Right lobe of liver (tissue), 6 donors: Measurements from ENCODE around the gene CDK1. TPM values are rescaled to one million over a fixed set of nuclear protein-coding genes. Genes with fewer than 3 reads are reported as not detected.
"Not testable (repeated sequence)": the region's sequence is repeated elsewhere in the genome, so short reads cannot be mapped to it uniquely, and the experiment has no call there.

Source experiments
- ATAC-seq, 4 donors: fragments of 200-7000 bp; cut with Tn5 transposase; one replicate each; pipeline ENCODE4 v1.9.1; 2020; ENCODE audit warnings: mild to moderate bottlenecking in 4 of 4, moderate library complexity in 4 of 4
- DNase-seq, 3 donors: peaks; one replicate each; pipeline ENCODE4 v3.0.0-alpha.2; 2020
- H3K27ac ChIP-seq, 3 donors: fragments of 200-600 bp; one replicate each; pipeline ENCODE4 v1.8.0; 2022
- H3K27me3 ChIP-seq, 2 donors: fragments of 200-600 bp; one replicate each; pipeline ENCODE4 v1.8.0; 2022
- H3K36me3 ChIP-seq, 4 donors: fragments of 200-600 bp; sonication (generic) in 1 of 4; one replicate each; pipeline versions ENCODE4 v1.5.1 to v1.8.0; 2017 to 2022; ENCODE audit warnings: control low read depth in 1 of 4
- H3K4me1 ChIP-seq, 4 donors: fragments of 200-600 bp; sonication (generic) in 1 of 4; one replicate each; pipeline versions ENCODE4 v1.5.1 to v1.8.0; 2017 to 2022; ENCODE audit warnings: control low read depth in 1 of 4
- H3K4me3 ChIP-seq, 3 donors: fragments of 200-600 bp; one replicate each; pipeline ENCODE4 v1.8.0; 2022
- H3K9me3 ChIP-seq, 4 donors: fragments of 200-600 bp; sonication (generic) in 1 of 4; one replicate each; pipeline versions ENCODE4 v1.5.1 to v1.8.0; 2017 to 2022; ENCODE audit warnings: control low read depth in 1 of 4
- CTCF ChIP-seq, 4 donors: fragments of 200-600 bp in 3 of 4; fragments of 450-650 bp in 1 of 4; IDR thresholded peaks; one replicate each; pipeline versions ENCODE4 v1.5.1 to v1.8.0; 2016 to 2022; ENCODE audit warnings: antibody characterized with exemption in 4 of 4, mild to moderate bottlenecking in 2 of 4
- POLR2A ChIP-seq: fragments of 450-650 bp; IDR thresholded peaks from one replicate; pipeline ENCODE4 v1.6.1; 2017; ENCODE audit warnings: antibody characterized with exemption, mild to moderate bottlenecking
- WGBS: methylation state at CpG from one replicate; pipeline ENCODE4 v1.1.6; 2018; ENCODE audit warnings: low coverage, low lambda C conversion rate; ENCODE audit not compliant: insufficient coverage; ENCODE audit errors: missing lambda C conversion rate; 5-methylcytosine and 5-hydroxymethylcytosine counted together
- intact Hi-C, 2 donors: fragments of 100-400 bp; cut with DNase I; formaldehyde crosslinking; loops; one replicate each; pipeline versions ENCODE4 v1.11.2 to v1.14.1; 2022
- total RNA-seq, 6 experiments: library from RNA; depleted of rRNA in 2 of 6; stranded (reverse); fragments of >200 nt in 2 of 6; fragmentation: NEBNext Ultra II Directional in 3 of 6; extraction: Animal tissue kit (Norgen Biotek cat#: 25700) in 3 of 6; gene quantifications; one replicate each; pipeline versions ENCODE4 v1.1.0 to v1.2.4, GENCODE V29; 2016 to 2023
- donor health status: DM: no; HTN: yes; CAD: no.
- donor health status: DM: no; HTN: no; CAD: no.
- donor health status: DM: no; HTN: no; CAD: no.
- donor health status: DM: no; HTN: yes; CAD: no.
- donor health status: DM: no; HTN: yes; CAD: no.

Gene CDK1
- total RNA-seq, 6 experiments from 2014 or later = 1.2 to 3.6 (median 3.0) TPM; not detected in 1

DNA sequence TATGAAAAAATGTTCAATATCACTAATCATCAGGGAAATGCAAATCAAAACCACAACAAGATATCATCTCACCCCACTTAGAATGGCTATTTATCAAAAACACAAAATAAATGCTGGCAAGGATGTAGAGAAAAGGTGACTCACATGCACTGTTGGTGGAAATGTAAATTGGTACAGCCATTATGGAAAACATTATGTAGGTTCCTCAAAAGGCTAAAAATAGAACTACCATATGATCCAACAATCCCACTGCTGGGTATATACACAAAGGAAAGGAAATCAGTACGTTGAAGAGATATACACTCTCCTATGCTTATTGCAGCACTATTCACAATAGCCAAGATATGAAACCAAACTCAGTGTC lies 50.2 kb downstream of the CDK1 start:
- H3K4me3 ChIP-seq = no peak overlapping the region
- no peaks in the 10 kb centered on the region for H3K4me1 ChIP-seq
- TF ChIP-seq POLR2A (no peak), CTCF (IDR thresholded peaks at IDR 0.05) (no peak)
- no peak for DNase-seq
- ATAC-seq = peak in 3 of 4 donors; percentile 33 to 63 (median 39)
- intact Hi-C loops = no loop called here
- H3K27ac ChIP-seq = peak overlapping the region in 1 of 3 donors; percentile 12
- 9% methylated on average over 1 of the region's 1 CpG for WGBS
- H3K27me3 ChIP-seq = no peaks in the 10 kb centered on the region
- no peaks in the 10 kb centered on the region for H3K36me3 ChIP-seq
- no peaks in the 10 kb centered on the region for H3K9me3 ChIP-seq

DNA sequence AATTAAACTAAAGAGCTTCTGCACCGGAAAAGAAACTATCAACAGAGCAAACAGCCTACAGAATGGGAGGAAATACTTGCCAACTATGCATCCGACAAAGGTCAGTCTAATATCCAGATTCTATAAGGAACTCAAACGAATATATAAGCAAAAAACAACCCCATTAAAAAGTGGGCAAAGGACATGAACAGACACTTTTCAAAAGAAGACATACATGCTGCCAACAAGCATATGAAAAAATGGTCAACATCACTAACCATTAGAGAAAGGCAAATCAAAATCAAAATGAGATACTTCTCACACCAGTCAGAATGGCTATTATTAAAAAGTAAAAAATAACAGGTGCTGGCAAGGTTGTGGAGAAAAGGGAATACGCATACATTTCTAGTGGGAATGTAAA lies 53.9 kb downstream of the CDK1 start:
- H3K4me3 ChIP-seq, H3K27me3 ChIP-seq, H3K9me3 ChIP-seq, DNase-seq, ATAC-seq, H3K36me3 ChIP-seq, H3K27ac ChIP-seq, intact Hi-C loops, H3K4me1 ChIP-seq: not testable (repeated sequence)
- 61% methylated on average over 4 of the region's 4 CpGs for WGBS

DNA sequence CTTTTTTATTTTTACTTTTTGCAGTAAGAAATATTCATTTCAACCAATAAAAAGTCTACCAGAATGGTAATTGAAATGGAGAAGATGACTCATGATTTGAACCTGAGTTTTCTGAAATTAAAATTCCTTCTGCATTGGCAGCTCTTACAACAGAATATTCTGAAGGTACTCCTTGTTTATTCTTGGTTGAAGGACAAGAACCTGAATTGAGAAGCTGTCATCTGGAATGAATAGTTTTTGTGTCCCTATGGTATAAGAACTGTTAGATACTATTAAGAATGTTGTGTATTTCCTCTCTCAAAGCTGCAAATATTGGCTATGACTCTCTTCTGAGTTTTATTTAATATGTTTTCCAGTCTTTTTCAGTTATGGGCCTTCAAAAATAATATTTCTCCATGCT lies 56.1 kb downstream of the CDK1 start:
- H3K27ac ChIP-seq = no peak overlapping the region
- DNase-seq (no peak), ATAC-seq (no peak)
- TF ChIP-seq CTCF (IDR thresholded peaks at IDR 0.05) (no peak), POLR2A (no peak)
- H3K36me3 ChIP-seq = no peaks in the 10 kb centered on the region
- intact Hi-C loops = no loop called here
- no peaks in the 10 kb centered on the region for H3K27me3 ChIP-seq
- no peaks in the 10 kb centered on the region for H3K9me3 ChIP-seq
- H3K4me3 ChIP-seq = no peak overlapping the region
- H3K4me1 ChIP-seq = no peaks in the 10 kb centered on the region

DNA sequence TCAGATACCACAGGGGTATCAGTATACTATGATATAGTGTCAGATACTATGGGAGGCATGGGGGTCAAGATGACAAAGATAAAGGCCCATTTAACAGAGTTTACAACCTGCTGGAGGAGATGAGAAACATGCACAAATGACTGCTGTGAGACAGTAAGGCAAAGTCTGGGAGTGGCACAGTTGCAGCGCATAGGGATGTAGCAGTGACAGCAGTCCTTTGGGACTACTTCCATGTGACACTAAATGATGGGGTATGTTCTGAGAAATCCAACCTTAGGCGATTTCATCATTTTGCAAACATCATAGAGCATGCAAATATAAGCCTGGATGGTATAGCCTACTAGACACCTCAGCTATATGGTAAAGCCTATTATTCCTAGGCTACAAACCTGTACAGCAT lies 56.8 kb downstream of the CDK1 start:
- Histone ChIP-seq H3K36me3 (no peaks in the 10 kb centered on the region), H3K27me3 (no peaks in the 10 kb centered on the region), H3K4me1 (no peaks in the 10 kb centered on the region), H3K9me3 (no peaks in the 10 kb centered on the region), H3K4me3 (no peak overlapping the region), H3K27ac (no peak overlapping the region)
- intact Hi-C loops = no loop called here
- no peak for ATAC-seq
- WGBS = 100% methylated on average over 1 of the region's 2 CpGs
- DNase-seq = no peak
- TF ChIP-seq POLR2A = no peak
- TF ChIP-seq CTCF (IDR thresholded peaks at IDR 0.05) = no peak

DNA sequence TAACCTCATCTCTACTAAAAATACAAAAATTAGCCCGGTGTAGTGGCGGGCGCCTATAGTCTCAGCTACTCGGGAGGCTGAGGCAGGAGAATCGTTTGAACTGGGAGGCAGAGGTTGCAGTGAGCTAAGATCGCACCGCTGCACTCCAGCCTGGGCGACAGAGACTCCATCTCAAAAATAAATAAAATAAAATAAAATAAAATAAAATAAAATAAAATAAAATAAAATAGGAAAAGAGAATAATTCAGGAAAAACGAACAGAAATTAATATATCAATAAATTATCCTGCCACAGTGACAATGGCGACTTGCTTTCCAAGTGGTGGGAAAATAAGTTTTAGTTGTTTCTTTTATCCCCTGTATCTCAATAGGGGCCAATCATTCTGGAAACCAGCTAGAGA lies 62.9 kb downstream of the CDK1 start:
- WGBS = 83% methylated on average over 10 of the region's 10 CpGs
- ATAC-seq, H3K27me3 ChIP-seq, H3K9me3 ChIP-seq, DNase-seq, H3K4me3 ChIP-seq, H3K36me3 ChIP-seq, H3K4me1 ChIP-seq, intact Hi-C loops, H3K27ac ChIP-seq: not testable (repeated sequence)

- DNase-seq (no peak), ATAC-seq (no peak)
- H3K9me3 ChIP-seq = no peaks in the 10 kb centered on the region
- TF ChIP-seq POLR2A (no peak), CTCF (IDR thresholded peaks at IDR 0.05) (no peak)
- no peaks in the 10 kb centered on the region for H3K4me1 ChIP-seq
- no peaks in the 10 kb centered on the region for H3K36me3 ChIP-seq
- no peaks in the 10 kb centered on the region for H3K27me3 ChIP-seq
- no peak overlapping the region for H3K4me3 ChIP-seq
- intact Hi-C loops = no loop called here
- no peak overlapping the region for H3K27ac ChIP-seq
- 70% methylated on average over 1 of the region's 1 CpG for WGBS
These were observed 64.4 kb downstream of the CDK1 start for GRCh38 chr10:60842694-60843093.
